Central memory CD8-positive, alpha-beta T cell (primary cell): Measurements from ENCODE around the gene TENM3.

Source experiments
- ATAC-seq: fragments of 150-1000 bp; cut with Tn5 transposase; replicated peaks from 2 replicates; pipeline ENCODE4 v1.10.0; 2022; ENCODE audit warnings: mild to moderate bottlenecking, moderate FRiP score, moderate number of reproducible peaks; ENCODE audit not compliant: poor library complexity, severe bottlenecking; ENCODE audit errors: extremely low read depth
- DNase-seq, 2 donors: peaks; one replicate each; pipeline ENCODE4 v3.0.0; 2021; ENCODE audit warnings: low spot score in 2 of 2
- H3K27ac Mint-ChIP-seq: one replicate; pipeline ENCODE4 v1.8.0; 2022; ENCODE audit warnings: low read depth, mild to moderate bottlenecking, moderate library complexity, mixed read lengths
- H3K27me3 Mint-ChIP-seq: one replicate; pipeline ENCODE4 v1.8.0; 2022; ENCODE audit warnings: mixed read lengths
- H3K36me3 Mint-ChIP-seq: one replicate; pipeline ENCODE4 v1.8.0; 2022; ENCODE audit warnings: mild to moderate bottlenecking, moderate library complexity, mixed read lengths; ENCODE audit not compliant: insufficient read depth
- H3K4me1 Mint-ChIP-seq: one replicate; pipeline ENCODE4 v1.8.0; 2022; ENCODE audit warnings: mixed read lengths
- H3K4me3 Mint-ChIP-seq: one replicate; pipeline ENCODE4 v1.8.0; 2022; ENCODE audit warnings: mild to moderate bottlenecking, moderate library complexity, mixed read lengths
- H3K9me3 Mint-ChIP-seq: one replicate; pipeline ENCODE4 v1.8.0; 2022; ENCODE audit warnings: mixed read lengths

Gene TENM3

GRCh38 chr4:182569561-182569960 is 326.4 kb downstream of the TENM3 start:
- no peak for DNase-seq
- no peak overlapping the region for H3K4me3 Mint-ChIP-seq
- peaks cover 6% of the 10 kb centered on the region for H3K36me3 Mint-ChIP-seq
- H3K27ac Mint-ChIP-seq: no peak overlapping the region
- H3K4me1 Mint-ChIP-seq: no peaks in the 10 kb centered on the region
- no peaks in the 10 kb centered on the region for H3K9me3 Mint-ChIP-seq
- peaks cover 22% of the 10 kb centered on the region for H3K27me3 Mint-ChIP-seq
- no peak for ATAC-seq

- no peak overlapping the region for H3K4me3 Mint-ChIP-seq
- H3K36me3 Mint-ChIP-seq: peaks cover 4% of the 10 kb centered on the region
- no peaks in the 10 kb centered on the region for H3K27me3 Mint-ChIP-seq
- DNase-seq: no peak
- H3K27ac Mint-ChIP-seq: no peak overlapping the region
- H3K9me3 Mint-ChIP-seq: no peaks in the 10 kb centered on the region
- no peak for ATAC-seq
- H3K4me1 Mint-ChIP-seq: no peaks in the 10 kb centered on the region
Measured at GRCh38 chr4:182574706-182575105, 331.5 kb downstream of the TENM3 start.

- Mint-ChIP-seq H3K36me3 (peaks cover 4% of the 10 kb centered on the region), H3K27ac (no peak overlapping the region), H3K4me3 (no peak overlapping the region), H3K4me1 (no peaks in the 10 kb centered on the region), H3K27me3 (no peaks in the 10 kb centered on the region), H3K9me3 (no peaks in the 10 kb centered on the region)
- DNase-seq (no peak), ATAC-seq (no peak)
Measured at GRCh38 chr4:182575225-182575624, 332.0 kb downstream of the TENM3 start.

- Mint-ChIP-seq H3K4me1 (no peaks in the 10 kb centered on the region), H3K36me3 (peaks cover 4% of the 10 kb centered on the region), H3K27me3 (no peaks in the 10 kb centered on the region), H3K9me3 (no peaks in the 10 kb centered on the region), H3K4me3 (no peak overlapping the region), H3K27ac (no peak overlapping the region)
- ATAC-seq: no peak
- DNase-seq: no peak
Measured at GRCh38 chr4:182576601-182577289, 333.5 kb downstream of the TENM3 start.

- no peaks in the 10 kb centered on the region for H3K4me1 Mint-ChIP-seq
- H3K27me3 Mint-ChIP-seq: no peaks in the 10 kb centered on the region
- H3K9me3 Mint-ChIP-seq: no peaks in the 10 kb centered on the region
- no peak overlapping the region for H3K27ac Mint-ChIP-seq
- no peak for DNase-seq
- no peak overlapping the region for H3K4me3 Mint-ChIP-seq
- ATAC-seq: no peak
- peaks cover 3% of the 10 kb centered on the region for H3K36me3 Mint-ChIP-seq
Measured at GRCh38 chr4:182577411-182577810, 334.2 kb downstream of the TENM3 start.

- no peak for ATAC-seq
- Mint-ChIP-seq H3K4me1 (no peaks in the 10 kb centered on the region), H3K27me3 (no peaks in the 10 kb centered on the region), H3K36me3 (peaks cover 1% of the 10 kb centered on the region), H3K27ac (no peak overlapping the region), H3K4me3 (no peak overlapping the region), H3K9me3 (no peaks in the 10 kb centered on the region)
- DNase-seq: no peak
Measured at GRCh38 chr4:182578402-182578801, 335.2 kb downstream of the TENM3 start.

GRCh38 chr4:182582245-182582644 is 339.0 kb downstream of the TENM3 start:
- ATAC-seq: no peak
- peaks cover 4% of the 10 kb centered on the region for H3K36me3 Mint-ChIP-seq
- no peak for DNase-seq
- H3K27ac Mint-ChIP-seq: no peak overlapping the region
- H3K9me3 Mint-ChIP-seq: no peaks in the 10 kb centered on the region
- H3K4me3 Mint-ChIP-seq: no peak overlapping the region
- no peaks in the 10 kb centered on the region for H3K27me3 Mint-ChIP-seq
- H3K4me1 Mint-ChIP-seq: no peaks in the 10 kb centered on the region

- Mint-ChIP-seq H3K4me1 (no peaks in the 10 kb centered on the region), H3K4me3 (no peak overlapping the region), H3K27me3 (no peaks in the 10 kb centered on the region), H3K9me3 (no peaks in the 10 kb centered on the region), H3K36me3 (peaks cover 4% of the 10 kb centered on the region), H3K27ac (no peak overlapping the region)
- no peak for DNase-seq
- ATAC-seq: no peak
Measured at GRCh38 chr4:182583703-182584415, 340.7 kb downstream of the TENM3 start.

GRCh38 chr4:182585321-182585720 is 342.1 kb downstream of the TENM3 start:
- no peak overlapping the region for H3K27ac Mint-ChIP-seq
- no peak overlapping the region for H3K4me3 Mint-ChIP-seq
- no peak for DNase-seq

GRCh38 chr4:182589100-182589499 is 345.9 kb downstream of the TENM3 start:
- ATAC-seq (no peak), DNase-seq (no peak)
- Mint-ChIP-seq H3K27me3 (peaks cover 6% of the 10 kb centered on the region), H3K9me3 (no peaks in the 10 kb centered on the region), H3K27ac (no peak overlapping the region), H3K4me3 (no peak overlapping the region), H3K36me3 (peaks cover 4% of the 10 kb centered on the region), H3K4me1 (no peaks in the 10 kb centered on the region)

More at GRCh38 chr4:182585321-182585720, 342.1 kb downstream of the TENM3 start:
- Mint-ChIP-seq H3K36me3 (peaks cover 4% of the 10 kb centered on the region), H3K9me3 (no peaks in the 10 kb centered on the region), H3K4me1 (no peaks in the 10 kb centered on the region), H3K27me3 (no peaks in the 10 kb centered on the region)
- no peak for ATAC-seq

GRCh38 chr4:182593402-182593801 is 350.2 kb downstream of the TENM3 start:
- Mint-ChIP-seq H3K4me1 (no peaks in the 10 kb centered on the region), H3K27me3 (peaks cover 20% of the 10 kb centered on the region), H3K27ac (no peak overlapping the region), H3K4me3 (no peak overlapping the region), H3K9me3 (no peaks in the 10 kb centered on the region), H3K36me3 (no peaks in the 10 kb centered on the region)
- DNase-seq (no peak), ATAC-seq (no peak)

- H3K36me3 Mint-ChIP-seq: no peaks in the 10 kb centered on the region
- peaks cover 20% of the 10 kb centered on the region for H3K27me3 Mint-ChIP-seq
Measured at GRCh38 chr4:182593864-182594263, 350.7 kb downstream of the TENM3 start.

GRCh38 chr4:182600093-182600492 is 356.9 kb downstream of the TENM3 start:
- DNase-seq (no peak), ATAC-seq (no peak)
- Mint-ChIP-seq H3K27me3 (peaks cover 4% of the 10 kb centered on the region), H3K4me1 (no peaks in the 10 kb centered on the region), H3K36me3 (no peaks in the 10 kb centered on the region), H3K9me3 (no peaks in the 10 kb centered on the region), H3K4me3 (no peak overlapping the region), H3K27ac (no peak overlapping the region)

More at GRCh38 chr4:182593864-182594263, 350.7 kb downstream of the TENM3 start:
- H3K4me1 Mint-ChIP-seq: no peaks in the 10 kb centered on the region
- H3K4me3 Mint-ChIP-seq: no peak overlapping the region
- no peaks in the 10 kb centered on the region for H3K9me3 Mint-ChIP-seq
- DNase-seq (no peak), ATAC-seq (no peak)
- no peak overlapping the region for H3K27ac Mint-ChIP-seq
